SU-DHL-6 (cell line): Measurements from ENCODE around the gene POLA1.

Experiments used
- CTCF ChIP-seq: fragments of 200-600 bp; sonication (generic); IDR thresholded peaks from one replicate; pipeline ENCODE4 v1.5.1; 2017; ENCODE audit warnings: antibody characterized with exemption, mild to moderate bottlenecking, low read length, moderate library complexity; ENCODE audit not compliant: insufficient read depth, poor library complexity, severe bottlenecking
- EZH2phosphoT487 ChIP-seq: fragments of 200-600 bp; sonication (generic), shearing (Covaris generic); conservative IDR thresholded peaks from 2 replicates; pipeline ENCODE4 v1.6.1; 2018; ENCODE audit warnings: mild to moderate bottlenecking, antibody characterized with exemption, low read length, moderate library complexity, mixed read lengths

- TF ChIP-seq CTCF (no peak), EZH2phosphoT487 (no peak)
Measured at GRCh38 chrX:25019707-25020390, 326.1 kb downstream of the POLA1 start.
